HG03280 (cell line): ENCODE measurements around the gene SOX8.
"Not testable (repeated sequence)": the region's sequence is repeated elsewhere in the genome, so short reads cannot be mapped to it uniquely, and the experiment has no call there.

Source experiments
- ATAC-seq: cut with Tn5 transposase; IDR thresholded peaks from one replicate; pipeline ENCODE4 v1.9.1; 2021; ENCODE audit warnings: mild to moderate bottlenecking, moderate library complexity; ENCODE audit not compliant: unreplicated experiment

Gene SOX8

DNA sequence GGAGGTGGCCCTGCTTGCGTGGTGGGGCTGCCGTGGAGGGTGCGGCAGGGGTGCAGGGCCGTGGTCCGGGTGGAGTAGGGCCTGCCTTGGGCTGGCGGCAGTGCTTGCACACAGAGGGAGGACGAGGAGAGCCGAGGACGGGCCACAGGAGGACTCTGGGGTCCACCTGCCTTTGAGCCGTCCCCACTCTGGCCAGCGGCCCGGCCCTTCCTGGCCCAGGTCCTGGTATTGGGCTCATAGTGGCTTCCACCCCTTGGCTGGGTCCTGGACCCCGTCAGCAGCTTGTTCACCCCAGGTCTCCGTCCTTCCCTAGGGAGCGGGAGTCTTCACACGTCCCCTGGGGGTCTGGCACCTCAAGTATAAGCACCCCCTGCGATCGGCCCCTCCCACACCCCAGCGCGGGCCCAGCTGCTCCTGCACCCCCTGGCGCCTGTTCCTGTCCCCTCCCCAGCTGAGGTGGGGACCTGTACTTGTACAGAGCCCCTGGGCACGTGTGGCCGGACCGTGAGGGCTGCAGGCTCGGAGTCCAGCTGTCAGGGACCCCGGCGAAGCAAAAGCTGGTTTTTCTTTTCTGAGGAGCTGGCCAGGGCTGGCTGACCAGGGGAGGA lies 40.1 kb downstream of the SOX8 start:
- no peak for ATAC-seq

DNA sequence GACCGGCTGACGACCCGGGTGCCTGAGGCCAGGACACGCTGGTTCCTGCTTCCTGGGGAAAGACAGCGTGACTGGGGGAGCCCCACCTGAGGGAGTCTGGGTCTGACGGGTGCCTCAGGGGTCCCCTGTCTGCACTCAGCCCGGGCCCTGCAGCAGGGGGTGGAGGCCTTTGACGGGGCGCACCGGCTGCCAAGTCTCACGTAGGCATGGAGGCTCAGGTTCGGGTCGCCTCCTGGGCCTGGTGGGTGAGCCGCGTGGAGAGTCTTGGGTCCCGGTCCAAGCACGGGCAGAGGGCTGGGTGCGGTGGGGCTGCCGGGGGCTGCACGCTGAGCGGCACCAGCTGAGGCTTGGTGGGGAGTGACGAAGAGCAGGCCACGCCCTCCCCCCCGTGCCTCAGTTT lies 40.9 kb downstream of the SOX8 start:
- ATAC-seq, result no peak

DNA sequence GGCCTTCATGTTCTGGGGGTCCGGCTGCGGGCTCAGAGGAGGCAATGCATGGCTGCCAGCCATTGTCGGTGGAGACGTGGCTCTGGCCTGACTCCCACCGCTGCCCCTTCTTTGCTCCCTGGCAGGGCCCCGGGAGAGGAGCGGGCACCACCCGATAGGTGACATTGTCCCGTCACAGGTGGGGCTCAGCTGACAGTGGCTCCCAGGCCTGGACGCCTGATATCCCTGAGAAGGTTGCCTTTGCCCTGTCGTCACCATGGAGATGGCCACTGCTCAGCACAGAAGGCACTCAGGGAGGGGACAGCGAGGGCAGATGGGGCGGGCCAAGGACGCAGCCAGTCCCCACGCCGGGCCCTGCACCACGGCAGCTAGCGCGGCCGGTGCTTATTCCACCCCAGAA lies 42.6 kb downstream of the SOX8 start:
- no peak for ATAC-seq

DNA sequence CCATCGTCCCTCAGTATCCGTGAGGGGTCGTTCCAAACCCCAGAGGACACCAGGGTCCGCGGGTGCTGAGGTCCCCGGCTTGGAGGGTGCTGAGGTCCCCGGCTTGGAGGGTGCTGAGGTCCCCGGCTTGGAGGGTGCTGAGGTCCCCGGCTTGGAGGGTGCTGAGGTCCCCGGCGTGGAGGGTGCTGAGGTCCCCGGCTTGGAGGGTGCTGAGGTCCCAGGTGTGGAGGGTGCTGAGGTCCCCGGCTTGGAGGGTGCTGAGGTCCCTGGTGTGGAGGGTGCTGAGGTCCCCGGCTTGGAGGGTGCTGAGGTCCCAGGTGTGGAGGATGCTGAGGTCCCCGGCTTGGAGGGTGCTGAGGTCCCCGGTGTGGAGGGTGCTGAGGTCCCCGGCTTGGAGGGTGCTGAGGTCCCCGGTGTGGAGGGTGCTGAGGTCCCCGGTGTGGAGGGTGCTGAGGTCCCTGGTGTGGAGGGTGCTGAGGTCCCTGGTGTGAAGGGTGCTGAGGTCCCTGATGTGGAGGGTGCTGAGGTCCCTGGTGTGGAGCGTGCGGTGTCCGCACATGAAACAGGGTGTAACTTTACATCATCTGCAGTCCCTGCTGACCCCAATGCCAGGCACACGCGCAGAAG lies 43.7 kb downstream of the SOX8 start:
- not testable (repeated sequence) for ATAC-seq

DNA sequence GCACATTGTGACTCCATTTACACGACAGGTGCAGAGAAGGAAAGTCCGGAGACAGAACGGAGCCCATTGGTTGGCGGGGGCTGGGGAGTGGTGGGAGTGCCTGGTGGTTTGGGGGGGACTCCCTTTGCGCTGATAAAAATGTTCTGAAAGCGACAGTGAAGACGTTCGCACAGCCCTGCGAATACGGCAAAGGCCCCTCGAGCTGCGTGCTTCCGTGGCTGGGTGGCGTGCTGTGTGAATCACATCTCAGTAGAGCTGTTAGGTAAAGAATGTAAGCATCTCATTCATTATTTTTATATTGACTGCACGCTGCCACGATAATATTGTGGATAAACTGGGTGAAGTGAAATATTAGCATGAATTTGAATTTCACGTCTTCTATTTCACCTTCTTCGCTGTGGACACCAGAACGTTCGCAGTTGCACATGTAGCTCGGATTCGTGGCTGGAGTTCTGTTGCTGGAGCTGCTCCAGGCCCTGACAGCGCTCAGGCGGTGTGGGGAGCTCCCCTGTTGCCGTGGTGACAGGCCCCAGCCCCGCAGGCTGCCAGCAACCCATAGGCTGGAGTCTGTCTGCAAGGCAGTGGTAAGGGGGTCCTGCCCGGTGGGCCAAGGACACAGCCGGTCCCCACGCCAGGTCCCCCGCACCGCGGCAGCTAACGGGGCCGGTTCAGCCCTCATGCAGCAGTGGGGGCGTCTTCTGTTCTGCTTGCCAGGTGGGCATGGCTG lies 44.6 kb downstream of the SOX8 start:
- no peak for ATAC-seq

DNA sequence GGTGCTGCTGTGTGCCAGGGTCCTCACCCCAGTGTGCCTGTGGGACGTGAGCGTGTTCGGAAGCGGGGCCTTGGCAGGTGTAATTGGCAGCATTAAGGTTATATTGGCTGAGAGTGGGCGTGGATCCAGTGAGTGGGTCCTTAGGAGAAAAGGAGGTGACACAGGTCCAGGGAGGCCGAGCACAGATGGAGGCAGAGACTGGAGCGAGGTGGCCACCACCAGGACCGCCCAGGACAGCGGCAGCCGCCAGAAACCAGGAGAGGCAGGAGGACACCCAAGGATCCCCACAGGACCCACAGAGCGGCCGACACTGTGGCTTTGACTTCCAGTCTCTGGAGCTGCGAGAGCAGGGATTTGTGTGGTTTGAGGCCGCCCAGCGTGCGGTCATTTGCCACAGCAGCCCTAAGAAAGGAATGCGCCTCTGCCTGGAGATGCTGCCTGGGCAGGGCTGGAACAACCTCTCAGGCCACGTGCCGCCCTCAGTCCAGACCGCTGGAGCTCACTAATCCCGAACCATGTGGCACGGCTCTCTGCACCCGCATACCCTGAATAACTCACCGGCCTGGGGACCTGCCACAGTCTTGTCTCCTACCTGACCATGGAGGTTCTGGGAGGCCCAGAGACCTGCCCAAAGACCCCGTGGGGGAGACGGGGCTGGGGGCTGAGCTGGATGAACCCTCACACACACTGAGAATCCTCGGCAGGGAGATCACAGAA lies 45.4 kb downstream of the SOX8 start:
- no peak for ATAC-seq

DNA sequence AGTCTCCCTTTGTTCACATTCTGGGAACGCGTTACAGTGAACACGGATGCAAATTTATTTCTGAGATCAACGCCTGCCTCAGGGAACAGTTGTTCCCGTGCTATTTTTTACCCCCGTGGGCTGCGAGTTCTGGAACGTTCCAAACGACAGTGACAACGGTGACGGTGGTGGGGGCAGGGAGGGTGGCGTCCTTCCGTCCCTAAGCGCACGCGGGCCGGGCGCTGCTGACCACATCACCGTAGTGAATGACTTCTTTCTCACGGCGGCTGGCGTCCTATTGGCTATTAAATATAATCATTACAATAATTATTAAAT lies 45.9 kb downstream of the SOX8 start:
- ATAC-seq, result no peak

DNA sequence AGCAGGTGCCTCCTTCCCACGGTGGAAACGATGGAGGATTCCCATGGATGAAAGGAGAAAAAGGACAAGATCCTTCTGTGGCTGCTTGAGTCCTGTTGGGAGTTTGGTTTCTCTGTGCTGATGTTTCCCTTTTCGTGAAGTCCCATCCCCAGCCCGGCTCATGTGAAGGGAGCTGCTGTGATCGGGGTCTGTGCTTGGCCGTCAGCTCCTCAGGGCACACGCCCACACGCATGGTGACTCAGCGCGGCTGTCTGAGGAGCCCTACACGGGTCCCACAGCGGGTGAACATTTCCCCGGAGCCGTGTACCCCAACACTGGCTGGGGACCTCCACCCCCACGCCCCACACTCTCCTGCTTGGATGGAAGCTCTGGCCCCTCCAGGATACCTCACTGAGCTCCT lies 46.5 kb downstream of the SOX8 start:
- no peak for ATAC-seq

DNA sequence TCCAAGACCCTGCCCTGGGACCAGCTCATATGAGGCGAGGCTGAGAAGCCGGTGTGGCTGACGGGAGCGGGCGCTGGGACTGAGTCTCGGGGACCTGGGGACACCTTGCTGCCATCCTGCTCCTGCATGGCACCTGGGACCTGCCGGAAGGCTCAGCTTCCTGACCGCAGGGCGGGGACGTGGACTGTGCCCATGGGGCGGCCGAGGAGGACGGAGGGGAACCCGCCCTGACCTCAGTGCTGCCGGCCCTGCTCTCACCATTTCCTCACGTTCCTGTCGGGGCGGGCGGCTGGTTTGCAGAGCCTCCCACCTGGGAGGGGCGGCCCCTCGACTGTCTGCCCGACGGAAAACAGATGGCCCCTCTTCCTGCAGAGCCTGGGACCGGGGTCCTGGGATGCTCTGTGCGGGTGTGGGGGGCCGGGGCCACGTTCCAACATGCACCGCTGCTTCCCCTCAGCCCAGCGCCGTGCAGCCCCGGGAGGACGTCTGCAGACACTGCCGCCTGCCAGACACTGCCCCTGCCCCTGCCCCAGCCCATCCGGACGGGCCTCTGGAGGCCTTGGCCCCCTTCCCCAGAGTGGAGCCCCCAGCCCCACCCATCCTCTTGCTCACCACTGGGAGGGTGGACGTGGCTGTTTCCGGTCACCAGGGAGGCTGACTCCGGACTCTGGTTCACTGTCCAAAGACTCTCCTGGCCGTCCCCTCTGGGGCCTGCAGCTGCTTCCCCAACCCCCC lies 47.1 kb downstream of the SOX8 start:
- ATAC-seq, result no peak

DNA sequence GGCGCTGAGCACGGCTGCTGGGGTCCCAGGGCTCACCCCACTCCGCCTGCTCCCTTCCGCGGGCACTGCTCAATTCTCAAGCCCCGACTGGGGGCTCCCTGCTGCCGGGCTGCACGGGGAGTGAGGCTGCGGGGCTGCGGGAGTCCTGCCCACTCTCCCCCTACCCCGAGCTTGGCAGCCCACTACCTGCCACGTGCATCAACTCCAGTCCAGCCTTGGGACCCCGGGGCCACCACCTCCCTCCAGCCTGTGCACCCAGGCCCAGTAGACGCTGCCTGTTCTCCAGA lies 47.6 kb downstream of the SOX8 start:
- no peak for ATAC-seq

DNA sequence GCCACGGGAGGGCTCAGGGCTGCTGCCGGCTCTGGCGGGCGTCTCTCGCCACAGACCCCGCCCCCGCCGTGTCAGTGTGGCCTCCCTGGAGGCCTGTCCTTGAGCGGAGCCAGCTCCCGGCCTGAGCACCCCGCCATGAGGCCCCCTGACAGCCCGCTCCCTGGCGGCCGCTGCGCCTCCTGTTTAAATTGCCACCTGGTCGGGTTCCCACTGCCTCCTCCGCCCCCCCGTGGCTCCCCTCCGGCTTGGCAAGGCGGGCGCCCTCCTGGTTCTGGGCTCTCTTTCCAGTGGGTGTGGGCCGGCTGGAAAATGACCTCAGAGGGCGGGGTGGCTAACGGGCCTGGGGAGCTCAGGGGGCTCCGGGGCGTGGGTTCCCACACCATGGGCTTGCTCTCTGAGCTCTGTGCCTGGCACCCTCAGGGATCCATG lies 48.9 kb downstream of the SOX8 start:
- no peak for ATAC-seq

DNA sequence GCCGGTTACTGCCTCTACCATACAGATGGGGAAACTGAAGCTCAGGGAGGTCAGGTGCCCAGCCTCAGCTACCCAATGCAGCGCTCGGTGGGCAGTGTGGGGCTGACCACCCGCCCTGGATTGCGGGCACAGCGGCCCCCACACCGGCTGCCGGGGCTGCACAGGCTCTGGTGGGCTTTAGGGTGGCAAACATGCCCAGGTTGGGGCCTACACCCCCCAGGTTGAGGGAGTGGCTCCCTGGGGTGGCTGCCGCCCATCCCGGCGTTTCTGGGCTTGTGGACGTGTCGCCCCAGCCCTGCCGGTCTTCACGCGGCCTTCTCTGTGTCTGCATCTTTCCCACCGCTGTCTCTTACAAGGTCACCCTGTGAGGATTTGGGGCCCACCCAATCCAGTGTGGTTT lies 50.1 kb downstream of the SOX8 start:
- no peak for ATAC-seq

DNA sequence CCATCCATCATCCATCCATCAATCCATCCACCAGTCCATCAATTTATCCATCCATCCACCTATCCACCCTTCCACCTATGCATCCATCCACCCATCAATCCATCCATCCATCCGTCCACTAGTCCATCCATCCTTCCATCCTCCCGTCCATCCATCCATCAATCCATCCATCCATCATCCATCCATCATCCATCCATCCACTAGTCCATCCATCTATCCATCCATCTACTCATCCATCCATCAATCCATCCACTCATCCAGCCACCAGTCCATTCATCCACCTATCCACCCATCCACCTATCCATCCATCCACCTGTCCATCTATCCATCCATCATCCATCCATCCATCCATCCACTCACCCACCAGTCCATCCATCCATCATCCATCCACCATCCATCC lies 51.0 kb downstream of the SOX8 start:
- no peak for ATAC-seq

DNA sequence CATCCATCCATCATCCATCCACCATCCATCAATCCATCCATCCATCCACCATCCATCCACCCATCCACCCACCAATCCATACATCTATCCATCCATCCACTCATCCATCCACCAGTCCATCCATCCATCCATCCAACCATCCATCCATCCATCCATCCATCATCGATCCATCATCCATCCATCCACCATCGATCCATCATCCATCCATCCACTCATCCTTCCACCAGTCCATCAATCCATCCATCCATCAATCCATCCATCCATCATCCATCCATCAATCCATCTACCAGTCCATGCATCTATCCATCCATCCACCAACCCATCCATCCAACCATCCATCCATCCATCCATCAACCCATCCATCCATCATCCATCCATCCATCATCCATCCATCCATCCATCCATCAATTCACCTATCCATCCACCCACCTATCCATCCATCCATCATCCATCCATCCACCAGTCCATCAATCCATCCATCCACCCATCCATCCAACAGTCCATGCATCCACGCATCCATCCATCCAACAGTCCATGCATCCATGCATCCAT lies 51.6 kb downstream of the SOX8 start:
- no peak for ATAC-seq

DNA sequence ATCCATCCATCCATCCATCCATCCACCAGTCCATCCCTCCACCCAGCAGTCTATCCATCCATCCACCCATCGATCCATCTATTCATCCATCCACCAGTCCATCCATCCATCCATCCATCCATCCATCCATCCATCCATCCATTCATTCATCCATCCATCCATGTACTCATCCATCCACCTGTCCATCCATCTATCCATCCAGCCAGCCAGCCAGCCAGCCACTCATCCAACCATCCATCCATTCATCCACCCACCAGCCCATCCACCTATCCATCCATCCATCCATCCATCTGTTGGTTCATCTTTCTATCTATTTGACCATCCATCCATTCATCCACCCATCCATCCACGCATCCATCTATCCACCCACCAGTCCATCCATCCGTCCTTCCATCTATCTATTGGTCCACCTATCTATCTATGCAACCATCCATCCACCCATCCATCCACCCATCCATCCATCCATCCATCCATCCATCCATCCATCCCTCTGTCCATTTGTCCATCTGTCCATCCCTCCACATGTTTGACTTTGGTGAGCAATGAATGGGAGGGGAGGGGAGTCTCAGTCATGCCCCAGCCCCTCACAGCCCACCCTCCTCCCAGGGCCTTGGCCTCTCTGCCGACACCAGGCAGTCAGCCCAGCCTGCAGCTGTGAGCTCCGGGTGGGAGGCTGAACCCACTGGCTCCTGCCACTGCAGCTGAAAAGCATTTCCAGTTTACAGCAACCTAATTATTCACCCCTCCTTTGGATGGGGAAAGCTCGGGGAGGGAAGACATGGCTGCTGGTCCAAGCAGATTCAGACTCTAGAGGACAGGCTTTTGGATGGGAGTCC lies 52.9 kb downstream of the SOX8 start:
- no peak for ATAC-seq

DNA sequence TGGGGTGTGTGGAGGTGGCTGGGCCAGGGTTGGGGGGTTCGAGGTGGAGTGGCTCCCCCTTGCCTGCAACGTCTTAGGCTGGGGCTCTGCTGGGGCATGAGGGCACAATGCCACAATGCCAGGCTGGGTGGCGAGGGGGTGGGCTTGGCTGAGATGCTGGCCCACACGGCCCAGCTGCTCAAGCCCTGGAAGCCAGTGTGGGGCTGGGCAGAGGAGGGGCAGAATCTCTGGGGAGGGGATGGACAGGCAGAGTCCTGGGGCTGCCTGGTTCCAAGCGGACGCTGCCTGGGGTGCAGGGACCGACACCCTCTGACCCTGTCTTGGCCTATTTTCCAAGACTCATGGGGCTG lies 53.5 kb downstream of the SOX8 start:
- ATAC-seq, result no peak

DNA sequence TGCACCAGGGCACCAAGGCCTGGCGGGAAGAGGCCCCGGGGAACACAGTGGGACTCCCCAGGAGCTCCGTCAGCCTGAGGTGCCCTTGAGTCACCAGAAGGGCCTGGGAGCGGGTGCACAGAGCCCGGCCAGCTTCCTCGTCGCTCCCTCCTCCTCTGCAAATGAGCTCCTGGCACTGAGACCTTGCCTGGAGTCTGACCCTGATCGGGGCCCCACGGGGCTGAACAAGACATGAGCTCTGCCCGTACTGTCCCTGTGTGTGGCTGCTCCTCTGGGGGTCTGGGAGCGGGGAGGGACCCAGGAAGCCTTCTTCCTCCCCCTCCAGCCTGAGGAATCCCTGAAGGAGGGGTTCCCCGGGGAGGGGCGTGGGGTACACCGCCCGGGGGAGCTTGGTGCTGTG lies 54.6 kb downstream of the SOX8 start:
- ATAC-seq, result no peak
